ENCODE measurements around the gene ACADVL.

The ACADVL gene

DNA sequence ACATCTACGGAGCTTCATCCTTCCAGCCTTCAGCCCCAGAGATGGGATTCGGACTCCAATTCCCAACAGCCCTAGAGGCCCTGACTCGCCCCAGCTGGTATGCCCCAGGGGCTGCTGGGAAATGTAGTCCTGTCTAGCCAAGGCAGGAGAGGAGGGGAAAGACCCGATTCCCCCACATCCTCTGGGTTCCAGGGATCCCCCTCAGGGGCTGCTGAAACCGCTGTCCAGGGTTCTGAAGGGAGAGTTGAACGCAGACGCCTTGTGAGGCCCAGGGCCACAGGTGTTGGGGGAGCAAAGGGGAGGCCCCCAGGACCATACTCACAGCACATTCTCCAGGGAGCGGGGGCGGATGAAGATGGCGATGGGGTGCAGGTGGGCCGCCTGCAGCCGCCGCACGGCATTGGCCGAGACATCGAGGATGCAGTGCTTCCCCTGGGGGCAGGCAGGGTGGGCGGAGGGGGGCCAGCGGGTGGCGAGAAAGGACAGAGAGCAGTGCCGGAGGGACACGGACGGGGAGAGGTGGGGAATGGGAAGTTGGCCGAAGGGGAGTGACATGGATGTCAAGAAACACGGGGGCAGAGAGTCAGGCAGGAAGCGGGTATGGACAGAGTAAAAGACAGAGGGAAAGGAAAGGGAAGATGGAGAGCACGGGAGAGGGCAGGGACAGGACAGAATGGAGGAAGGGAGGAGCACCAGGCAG, 28.0 kb upstream of the ACADVL start:
- DNase-seq (ENCODE audit: low spot score) = peak; percentile 42

DNA sequence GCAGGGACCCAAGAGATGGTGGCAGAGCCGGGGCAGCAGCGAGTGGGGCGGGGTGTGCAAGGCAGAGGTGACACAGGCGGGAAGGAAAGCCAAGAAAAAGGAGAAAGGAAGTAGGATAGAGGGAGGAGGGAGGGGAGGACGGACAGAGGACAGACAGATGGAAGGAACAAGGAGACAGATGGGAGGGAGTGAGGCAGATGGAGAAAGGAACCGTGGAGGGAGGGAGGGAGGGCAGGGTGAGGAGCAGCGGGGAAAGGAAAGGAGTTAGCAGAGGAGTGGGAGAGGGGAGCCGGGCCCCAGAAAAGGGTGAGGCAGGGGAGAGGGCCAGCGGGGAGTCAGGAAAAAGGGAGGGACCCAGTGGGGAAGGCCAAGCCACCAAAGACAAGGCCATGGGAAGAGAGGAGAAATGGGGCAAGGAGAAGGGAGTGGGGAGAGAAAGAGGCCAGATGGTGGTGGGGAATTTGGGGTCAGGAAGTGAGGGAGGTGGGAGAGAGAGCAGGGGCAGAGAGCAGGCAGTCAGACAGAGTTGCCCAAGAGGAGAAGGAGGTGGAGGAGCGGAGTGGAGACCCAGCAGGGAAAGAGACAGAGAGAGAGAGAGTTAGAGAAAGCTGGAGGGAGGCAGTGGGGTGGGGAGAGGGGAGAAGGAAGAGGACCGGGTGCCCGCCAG, 27.3 kb upstream of the ACADVL start:
- DNase-seq (ENCODE audit: low spot score) = no peak

DNA sequence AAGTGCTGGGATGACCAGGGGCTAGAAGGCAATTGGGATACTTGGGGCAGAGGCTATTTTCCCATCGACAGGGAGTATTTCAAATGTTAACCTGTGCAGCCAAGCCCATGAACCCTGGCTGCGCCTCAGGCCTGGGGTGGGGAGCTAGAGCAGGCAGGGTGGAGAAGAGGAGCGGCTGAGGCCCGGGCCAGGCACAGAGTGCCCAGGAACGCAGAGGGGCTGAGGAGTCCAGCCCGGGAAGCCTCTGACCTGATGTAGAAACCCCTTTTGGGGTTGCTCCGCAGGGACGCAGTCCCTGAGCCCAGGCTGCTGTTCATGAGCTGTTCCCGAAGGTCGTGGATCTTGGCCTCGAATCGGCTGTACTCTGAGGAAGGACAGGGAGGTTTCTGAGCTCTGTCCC, 23.8 kb upstream of the ACADVL start:
- no peak for DNase-seq (ENCODE audit: low spot score)

DNA sequence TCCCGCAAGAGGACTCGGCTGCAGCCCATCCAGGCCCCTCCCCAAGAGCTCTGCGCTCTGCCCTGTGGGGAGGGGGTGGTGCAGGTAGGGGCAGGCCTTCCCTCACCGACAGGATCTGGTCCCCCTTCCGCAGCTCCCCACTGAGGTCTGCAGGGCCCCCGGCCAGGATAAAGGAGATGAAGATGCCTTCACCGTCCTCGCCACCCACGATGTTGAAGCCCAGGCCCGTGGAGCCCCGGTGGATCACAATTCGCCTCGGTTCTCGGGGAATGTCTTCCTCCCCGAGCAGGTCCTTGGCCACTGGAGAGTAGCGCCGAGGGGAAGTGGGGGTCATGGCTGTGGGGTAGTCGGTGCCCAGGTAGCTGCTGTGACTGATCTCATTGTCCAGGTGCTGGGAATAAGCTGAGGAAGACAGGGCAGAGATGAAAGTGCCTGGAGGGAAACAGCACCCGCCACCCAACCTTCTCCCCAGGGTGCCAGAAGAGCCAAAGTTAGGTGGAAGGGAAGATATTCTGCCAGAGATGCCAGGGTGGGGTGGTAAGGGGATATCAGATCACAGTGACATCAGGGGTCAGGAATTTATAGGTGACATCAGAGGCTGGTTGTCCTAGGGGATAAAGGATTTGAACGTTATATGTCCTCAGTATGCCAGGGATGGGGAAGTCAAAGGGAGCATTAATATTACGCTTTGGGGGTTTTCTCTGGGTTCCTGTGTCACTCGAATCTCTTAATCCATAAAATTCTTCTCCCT, 22.9 kb upstream of the ACADVL start:
- DNase-seq (ENCODE audit: low spot score) = no peak

DNA sequence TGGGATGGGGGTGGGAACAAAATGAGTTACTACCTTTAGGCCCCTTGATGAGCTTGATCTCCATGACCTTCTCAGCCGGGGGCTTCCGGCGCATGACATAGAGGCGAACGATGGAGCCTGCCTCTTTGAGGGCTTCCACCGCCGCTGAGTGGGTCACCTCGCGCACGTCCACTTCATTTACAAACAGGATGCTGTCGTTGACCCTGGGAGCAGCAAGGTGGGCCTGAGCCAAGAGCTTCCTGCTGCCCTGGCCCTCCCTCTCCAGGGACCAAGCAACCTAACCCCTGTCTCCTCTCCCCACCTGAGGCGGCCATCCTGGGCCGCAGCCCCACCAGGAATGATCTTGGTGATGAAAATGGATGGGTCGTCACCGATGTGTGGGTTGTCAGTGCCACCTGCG, 16.3 kb upstream of the ACADVL start:
- DNase-seq (ENCODE audit: low spot score) = no peak

DNA sequence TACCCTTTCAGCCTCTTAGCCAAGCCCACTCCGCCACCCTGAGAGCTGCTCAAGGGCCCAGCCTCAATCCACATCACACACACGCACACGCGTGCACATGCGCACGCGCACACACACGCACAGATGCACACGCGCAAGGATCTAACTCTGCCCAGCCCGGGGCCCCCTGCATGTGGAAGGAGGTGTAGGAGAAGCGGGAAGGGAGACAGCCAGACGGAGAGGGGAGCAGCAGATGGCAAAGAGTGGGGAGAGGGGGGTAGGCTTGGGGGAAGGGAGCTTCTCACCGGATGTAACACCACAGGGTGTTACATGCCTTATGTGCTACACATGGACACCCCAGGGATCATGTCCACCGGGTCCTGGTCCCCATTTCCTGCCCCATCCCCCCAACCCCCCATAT, 15.4 kb upstream of the ACADVL start:
- peak; percentile 62 for DNase-seq (ENCODE audit: low spot score)

- DNase-seq (ENCODE audit: low spot score) = peak; percentile 82
Measured at GRCh38 chr17:7204828-7205461, 14.8 kb upstream of the ACADVL start.

DNA sequence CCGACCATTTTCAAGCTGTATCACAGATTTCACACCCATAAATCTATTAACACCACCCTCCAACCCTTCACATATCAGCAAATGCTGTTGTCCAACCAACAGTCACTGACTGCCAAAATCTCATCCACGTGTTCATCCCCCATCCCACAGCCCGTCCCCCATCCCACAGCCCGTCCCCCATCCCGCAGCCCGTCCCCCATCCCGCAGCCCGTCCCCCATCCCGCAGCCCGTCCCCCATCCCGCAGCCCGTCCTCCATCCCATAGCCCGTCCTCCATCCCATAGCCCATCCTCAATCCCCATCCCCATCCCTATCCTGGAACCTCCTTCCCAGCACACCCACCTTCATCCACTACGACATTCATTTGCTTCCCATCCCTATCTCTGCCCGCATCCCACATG, 14.2 kb upstream of the ACADVL start:
- DNase-seq (ENCODE audit: low spot score) = no peak

DNA sequence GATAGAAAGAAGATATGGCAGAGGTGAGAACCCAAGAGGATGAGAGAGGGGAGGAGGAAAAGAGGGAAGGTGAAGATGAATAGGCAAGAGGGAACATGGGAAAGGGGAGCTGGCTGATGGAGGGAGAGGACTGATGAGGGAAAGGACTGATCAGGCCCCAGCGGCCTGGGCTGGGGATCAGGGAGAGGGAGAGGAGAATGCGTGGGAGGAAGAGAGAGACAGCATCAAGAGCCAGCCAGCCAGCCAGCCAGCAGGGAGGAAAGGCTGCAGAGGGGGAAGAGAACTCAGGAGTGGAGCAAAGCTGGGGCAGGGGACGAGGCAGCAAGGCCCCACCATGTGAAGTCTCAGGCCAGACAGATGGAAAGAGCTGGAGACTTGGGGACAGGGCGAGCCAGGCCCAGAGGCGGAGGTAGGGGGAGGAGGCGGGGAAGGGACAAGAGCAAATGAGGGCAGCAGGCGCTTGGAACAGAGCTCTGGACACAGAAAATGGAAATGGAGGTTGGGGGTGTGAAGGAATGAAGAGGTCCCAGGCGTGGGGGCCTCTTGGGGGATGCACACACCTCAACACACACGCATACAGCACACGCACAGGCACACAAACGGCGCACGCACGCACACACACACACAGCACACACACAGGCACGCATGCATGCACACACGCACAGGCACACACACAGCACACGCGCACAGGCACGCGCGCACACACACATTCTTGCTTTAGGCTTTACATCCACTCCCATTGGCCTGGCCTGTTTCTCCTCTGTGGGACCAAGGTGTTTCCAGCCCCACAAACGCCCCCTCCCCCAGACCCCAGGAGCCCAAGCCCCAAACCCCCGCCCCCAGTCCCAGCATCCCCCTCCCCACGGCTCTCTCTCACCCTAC, 12.4 kb upstream of the ACADVL start:
- no peak for DNase-seq (ENCODE audit: low spot score)

DNA sequence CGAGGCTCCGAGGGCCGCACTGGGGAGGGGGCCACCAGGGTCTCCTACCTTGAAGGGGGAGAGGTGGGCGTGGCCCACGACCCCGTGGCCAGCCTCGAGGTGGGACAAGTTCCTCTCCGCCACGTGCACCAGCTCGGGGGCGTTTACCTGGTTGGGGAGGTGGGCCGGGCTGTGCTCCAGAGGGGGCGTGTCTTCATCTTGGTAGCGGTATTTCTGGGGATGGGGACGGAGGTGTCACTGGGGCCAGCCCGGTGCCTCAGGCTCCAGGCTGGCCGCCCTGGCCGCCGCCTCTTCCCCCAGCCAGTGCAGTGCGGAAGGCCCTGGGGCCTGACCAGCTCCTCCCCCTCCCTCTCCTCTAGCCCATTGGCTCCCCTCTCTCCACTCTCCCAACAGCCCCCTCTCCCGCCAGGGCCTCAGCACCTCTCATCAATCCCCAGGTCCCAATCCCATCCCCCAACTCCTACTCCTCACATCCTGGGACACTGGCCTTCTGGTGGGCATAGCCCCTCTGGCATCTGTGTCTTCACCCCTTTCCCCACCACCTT, 11.6 kb upstream of the ACADVL start:
- DNase-seq (ENCODE audit: low spot score) = no peak

- no peak for DNase-seq (ENCODE audit: low spot score)
Measured at GRCh38 chr17:7208754-7209460, 10.8 kb upstream of the ACADVL start.

DNA sequence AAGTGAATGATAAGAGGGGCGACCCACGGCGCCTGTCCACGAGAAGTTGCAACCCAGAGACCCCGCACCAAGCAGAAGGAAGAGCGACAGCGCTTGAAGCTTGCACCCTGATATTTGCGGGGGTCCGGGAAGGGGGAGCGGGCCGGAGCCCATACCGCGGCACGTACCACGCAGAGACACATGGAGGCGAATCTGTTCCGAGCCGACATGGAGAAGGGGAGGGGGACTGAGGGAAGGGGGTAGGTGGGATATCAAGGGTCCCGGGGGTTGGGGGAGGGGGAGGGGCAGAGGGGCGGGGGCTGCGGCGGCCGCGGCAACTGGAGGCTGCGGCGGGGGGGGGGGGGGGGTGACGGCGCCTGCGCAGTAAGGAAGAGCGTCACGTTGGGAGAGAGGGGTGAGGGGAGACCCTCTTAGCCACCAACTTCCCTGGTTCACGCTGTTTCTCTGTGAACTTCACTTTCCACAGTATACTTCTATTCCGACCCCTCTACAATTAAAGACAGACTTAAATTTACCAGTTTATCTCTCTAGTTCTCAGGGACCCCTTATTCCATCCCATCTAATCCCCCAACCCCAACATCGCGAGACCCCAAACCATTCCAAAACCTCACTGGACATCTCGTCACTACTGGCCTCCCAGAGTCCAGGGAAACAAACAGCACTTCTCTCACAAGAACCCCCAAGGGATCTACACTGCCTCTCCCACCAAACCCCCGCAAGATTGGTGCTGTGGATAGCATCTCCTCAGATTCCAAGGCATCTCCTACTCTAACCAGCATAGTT, 8.1 kb upstream of the ACADVL start:
- no peak for DNase-seq (ENCODE audit: low spot score)

- peak; percentile 89 for DNase-seq (ENCODE audit: low spot score)
Measured at GRCh38 chr17:7213895-7214299, 5.8 kb upstream of the ACADVL start.

DNA sequence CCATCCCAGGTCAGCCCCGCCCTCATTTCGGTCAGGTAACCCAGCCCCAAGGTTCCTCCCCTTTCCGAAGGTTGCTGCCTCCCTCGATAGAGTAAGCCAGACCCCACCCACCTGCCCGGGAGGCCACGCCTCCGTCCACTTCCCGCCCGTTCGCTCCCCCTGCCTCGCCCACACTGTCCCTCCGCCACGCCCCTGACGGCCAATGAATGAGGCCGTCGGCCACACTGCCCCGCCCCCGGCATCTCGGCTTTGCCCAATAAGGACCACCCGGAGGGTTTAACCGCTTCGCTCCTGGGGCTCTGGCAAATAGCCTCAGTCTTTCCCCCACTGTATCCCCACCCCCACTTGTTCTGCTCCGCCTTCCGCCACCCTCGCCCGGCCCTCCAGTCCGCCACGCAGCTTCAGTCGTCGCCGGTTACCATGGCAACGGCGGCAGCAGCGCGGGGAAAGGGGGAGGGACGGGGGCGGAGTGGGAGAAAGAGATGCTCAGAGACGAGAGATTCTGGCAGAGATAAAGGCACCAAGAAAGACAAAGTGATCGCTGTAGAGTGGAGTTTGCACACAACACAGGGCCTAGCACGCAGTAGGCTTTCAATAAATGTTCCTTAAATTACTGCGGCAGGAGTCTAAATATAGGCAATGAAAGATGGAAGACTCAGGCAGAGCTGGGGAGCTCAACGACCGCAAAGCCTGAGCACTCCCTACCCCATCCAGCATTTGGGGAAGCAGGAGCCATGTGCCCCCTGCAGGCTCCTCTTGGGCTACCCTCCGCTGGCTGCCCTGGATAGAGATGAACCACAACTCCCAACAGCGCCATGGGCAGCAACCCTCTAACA, 5.2 kb upstream of the ACADVL start:
- DNase-seq (ENCODE audit: low spot score) = peak; percentile 98

GRCh38 chr17:7215136-7215638, 4.6 kb upstream of the ACADVL start:
- no peak for DNase-seq (ENCODE audit: low spot score)

GRCh38 chr17:7215652-7216180, 4.0 kb upstream of the ACADVL start:
- no peak for DNase-seq (ENCODE audit: low spot score)

- DNase-seq (ENCODE audit: low spot score) = no peak
Measured at GRCh38 chr17:7216242-7217112, 3.3 kb upstream of the ACADVL start.

All from Ammon's horn (tissue), 1 donor.